HEK293T (cell line): ENCODE results near the gene SETD1A.

Source experiments
- BHLHE40 ChIP-seq: fragments of 450-650 bp; IDR thresholded peaks from 2 replicates; pipeline ENCODE4 v1.6.1; 2016; ENCODE audit warnings: mild to moderate bottlenecking, moderate library complexity, borderline replicate concordance
- CTBP1 ChIP-seq: fragments of 450-650 bp; IDR thresholded peaks from 2 replicates; pipeline ENCODE4 v1.6.1; 2016; ENCODE audit warnings: borderline replicate concordance
- ELF4 ChIP-seq: fragments of 450-650 bp; IDR thresholded peaks from 2 replicates; pipeline ENCODE4 v1.6.1; 2017; ENCODE audit warnings: antibody characterized with exemption
- FOXK2 ChIP-seq: fragments of 450-650 bp; IDR thresholded peaks from 2 replicates; pipeline ENCODE4 v1.6.1; 2016; ENCODE audit warnings: mild to moderate bottlenecking
- FOXM1 ChIP-seq: fragments of 450-650 bp; IDR thresholded peaks from 2 replicates; pipeline ENCODE4 v1.6.1; 2017; ENCODE audit warnings: mild to moderate bottlenecking, borderline replicate concordance
- NFRKB ChIP-seq: fragments of 450-650 bp; IDR thresholded peaks from 2 replicates; pipeline ENCODE4 v1.6.1; 2016; ENCODE audit warnings: mild to moderate bottlenecking, moderate library complexity
- SP1 ChIP-seq: fragments of 450-650 bp; IDR thresholded peaks from 2 replicates; pipeline ENCODE4 v1.6.1; 2017
- SUZ12 ChIP-seq: fragments of 450-650 bp; IDR thresholded peaks from 2 replicates; pipeline ENCODE4 v1.6.1; 2016; ENCODE audit warnings: mild to moderate bottlenecking
- TARDBP ChIP-seq: fragments of 450-650 bp; IDR thresholded peaks from 2 replicates; pipeline ENCODE4 v1.6.1; 2016
- ZNF384 ChIP-seq: fragments of 450-650 bp; IDR thresholded peaks from 2 replicates; pipeline ENCODE4 v1.6.1; 2016
- TF ChIP-seq, protein P1 (sequence below): fragments of 450-650 bp; IDR thresholded peaks from 2 replicates; pipeline ENCODE4 v1.6.1; 2016

DNA sequence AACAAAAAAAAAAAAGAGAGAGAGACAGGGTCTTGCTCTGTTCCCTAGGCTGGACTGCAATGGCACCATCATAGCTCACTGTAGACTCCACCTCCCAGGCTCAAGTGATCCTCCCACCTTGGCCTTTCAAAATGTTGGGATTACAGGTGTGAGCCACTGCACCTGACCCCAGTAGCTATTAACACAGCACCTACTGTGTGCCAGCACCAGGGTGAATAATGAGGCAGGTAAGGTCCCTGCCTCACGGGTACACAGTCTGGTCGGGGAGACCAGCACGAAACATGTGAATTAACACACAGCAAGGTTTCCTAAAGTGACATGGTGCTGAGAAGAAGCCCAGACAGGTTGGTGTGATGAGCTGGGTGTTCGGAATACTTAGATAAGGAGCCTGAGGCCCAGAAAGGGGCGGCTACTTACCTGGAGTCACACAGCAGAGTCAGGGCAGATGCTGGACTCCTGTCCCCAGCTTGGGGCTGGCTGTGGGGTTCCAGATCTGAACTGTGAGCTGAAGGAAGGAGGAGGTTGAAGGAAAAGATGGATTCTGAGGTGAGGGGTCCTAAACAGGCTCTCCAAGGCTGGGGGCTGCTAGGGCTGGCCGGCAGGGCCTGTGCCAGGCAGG is 44.7 kb upstream of the SETD1A start:
- TF ChIP-seq SP1: no peak
- no peak for TF ChIP-seq FOXM1
- TF ChIP-seq ELF4: no peak
- TF ChIP-seq BHLHE40: no peak
- TF ChIP-seq, protein P1, sequence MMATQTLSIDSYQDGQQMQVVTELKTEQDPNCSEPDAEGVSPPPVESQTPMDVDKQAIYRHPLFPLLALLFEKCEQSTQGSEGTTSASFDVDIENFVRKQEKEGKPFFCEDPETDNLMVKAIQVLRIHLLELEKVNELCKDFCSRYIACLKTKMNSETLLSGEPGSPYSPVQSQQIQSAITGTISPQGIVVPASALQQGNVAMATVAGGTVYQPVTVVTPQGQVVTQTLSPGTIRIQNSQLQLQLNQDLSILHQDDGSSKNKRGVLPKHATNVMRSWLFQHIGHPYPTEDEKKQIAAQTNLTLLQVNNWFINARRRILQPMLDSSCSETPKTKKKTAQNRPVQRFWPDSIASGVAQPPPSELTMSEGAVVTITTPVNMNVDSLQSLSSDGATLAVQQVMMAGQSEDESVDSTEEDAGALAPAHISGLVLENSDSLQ: no peak
- no peak for TF ChIP-seq SUZ12
- no peak for TF ChIP-seq TARDBP
- TF ChIP-seq ZNF384: no peak
- no peak for TF ChIP-seq CTBP1
- TF ChIP-seq FOXK2: no peak
- no peak for TF ChIP-seq NFRKB
